NCI-H2107 (cell line): ENCODE measurements around the gene CDKN1B.

Experiments used
- DNase-seq: peaks from one replicate; lab custom pipeline; 2025; lab: John Stamatoyannopoulos, UW

The CDKN1B gene

GRCh38 chr12:12716793-12717585, at the start of gene CDKN1B:
Gene CDKN1B (plus strand): TSS chr12:12717368. CDS start chr12:12717840, 472 bp downstream.
- peak; percentile 90 for DNase-seq

- DNase-seq, result no peak
These were observed 49.2 kb upstream of the CDKN1B start for GRCh38 chr12:12668005-12668404.

GRCh38 chr12:12669020-12669419, 48.1 kb upstream of the CDKN1B start:
- DNase-seq, result no peak

GRCh38 chr12:12671850-12672660, 45.1 kb upstream of the CDKN1B start:
- DNase-seq, result no peak

GRCh38 chr12:12673296-12673695, 43.9 kb upstream of the CDKN1B start:
- DNase-seq, result no peak

- no peak for DNase-seq
These were observed 40.6 kb upstream of the CDKN1B start for GRCh38 chr12:12676605-12677004.

- DNase-seq, result no peak
These were observed 36.0 kb upstream of the CDKN1B start for GRCh38 chr12:12681061-12681765.

DNA sequence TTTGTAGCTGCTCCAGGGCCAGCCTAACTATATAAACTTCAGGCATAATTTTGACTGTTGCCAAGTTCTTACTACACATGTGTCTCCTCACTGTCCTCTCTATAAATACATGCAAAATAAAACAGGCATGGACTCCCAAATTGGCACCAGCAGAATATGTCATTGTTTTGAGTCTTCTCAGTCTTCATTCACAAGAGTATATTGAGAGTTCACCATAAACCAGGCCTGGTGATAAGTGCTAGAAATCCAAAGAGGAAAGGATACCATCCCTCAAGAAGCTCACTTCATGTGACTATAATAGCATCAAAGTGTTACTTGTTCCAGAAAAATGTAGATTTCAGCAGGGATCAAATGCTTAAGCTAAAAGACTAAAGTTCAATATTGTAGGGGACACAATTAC, 34.9 kb upstream of the CDKN1B start:
- DNase-seq, result no peak

DNA sequence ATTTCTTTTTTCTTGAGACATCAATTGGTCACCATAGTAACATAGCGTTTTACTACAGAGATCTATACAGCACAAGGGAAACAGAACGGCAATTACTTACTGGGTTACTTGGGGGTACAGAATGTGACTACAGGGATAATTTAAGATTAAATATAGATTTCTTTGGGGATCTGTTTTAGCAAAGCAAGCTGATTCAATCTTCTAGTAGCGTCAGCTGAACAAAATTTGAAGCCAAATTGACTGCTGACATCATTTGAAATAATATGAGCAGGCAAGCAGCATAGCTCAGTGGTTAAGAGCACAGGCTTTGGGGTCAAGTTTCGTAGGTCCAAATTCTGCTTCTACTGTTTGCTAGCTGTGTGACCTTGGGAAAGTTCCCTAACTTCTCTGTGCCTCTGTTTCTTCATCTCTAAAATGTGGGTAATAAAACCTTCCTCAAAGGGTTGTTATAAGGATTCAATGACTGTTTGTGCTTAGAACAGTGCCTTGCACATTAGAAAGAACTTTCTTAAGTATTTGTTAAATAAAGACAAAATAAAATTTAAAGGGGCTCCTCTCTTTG, 34.0 kb upstream of the CDKN1B start:
- no peak for DNase-seq

DNA sequence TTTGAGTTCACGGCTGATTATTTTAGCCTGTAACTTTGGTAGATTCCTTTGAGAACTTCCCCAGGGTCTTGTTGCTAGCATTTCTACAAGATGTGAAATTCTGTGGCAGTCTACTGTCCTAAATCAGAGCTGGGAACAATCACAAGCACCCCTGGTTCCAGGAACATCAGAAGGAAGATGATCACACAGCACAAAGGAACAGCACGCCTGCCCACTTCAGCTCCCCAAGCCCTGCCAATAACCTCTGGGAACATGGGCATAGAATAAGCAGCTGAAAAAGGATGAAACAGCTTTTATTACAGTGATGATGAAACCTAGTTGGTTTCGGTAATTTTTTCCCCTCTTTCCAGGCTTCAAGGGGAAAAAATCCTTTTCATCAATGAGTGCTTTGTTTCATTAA, 33.4 kb upstream of the CDKN1B start:
- no peak for DNase-seq

DNA sequence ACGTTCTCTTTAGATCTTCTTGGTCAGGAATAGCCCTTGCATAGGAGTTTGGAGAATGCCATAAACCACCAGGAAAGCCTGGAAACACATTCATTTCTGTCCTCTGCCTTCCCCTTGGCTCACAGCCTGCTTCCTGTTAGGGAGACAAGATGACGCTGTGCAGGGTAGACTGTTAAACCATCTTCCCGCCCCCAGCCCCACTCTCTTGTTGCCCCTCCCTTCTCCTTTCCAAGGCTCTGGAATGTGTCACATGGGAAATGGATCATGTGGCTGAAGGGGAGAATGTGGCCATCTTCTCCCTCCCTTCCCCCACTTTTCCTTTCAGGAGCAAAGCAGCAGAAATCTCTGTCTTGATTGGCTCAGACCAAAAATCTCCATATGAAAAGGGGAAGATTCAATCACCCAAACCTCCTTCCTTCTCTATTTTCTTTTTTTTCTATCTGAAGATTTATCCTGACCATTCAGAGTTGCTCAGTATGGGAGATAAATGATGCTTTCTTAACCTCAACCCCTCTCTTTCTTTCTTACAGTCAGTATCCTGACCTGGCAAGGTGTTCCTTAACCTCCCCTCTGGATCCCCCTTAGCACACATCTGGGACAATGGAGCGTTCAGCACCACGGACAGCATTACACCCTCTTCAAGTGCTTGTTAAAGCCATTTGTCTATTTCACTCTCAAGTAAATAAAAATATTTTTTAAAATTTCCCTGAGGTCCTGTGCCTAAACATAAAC, 32.6 kb upstream of the CDKN1B start:
- DNase-seq, result peak; percentile 27

- peak; percentile 33 for DNase-seq
These were observed 31.9 kb upstream of the CDKN1B start for GRCh38 chr12:12685305-12685704.

GRCh38 chr12:12686472-12686871, 30.7 kb upstream of the CDKN1B start:
- no peak for DNase-seq

GRCh38 chr12:12686925-12687324, 30.2 kb upstream of the CDKN1B start:
- DNase-seq, result no peak

- no peak for DNase-seq
These were observed 27.4 kb upstream of the CDKN1B start for GRCh38 chr12:12689647-12690300.

DNA sequence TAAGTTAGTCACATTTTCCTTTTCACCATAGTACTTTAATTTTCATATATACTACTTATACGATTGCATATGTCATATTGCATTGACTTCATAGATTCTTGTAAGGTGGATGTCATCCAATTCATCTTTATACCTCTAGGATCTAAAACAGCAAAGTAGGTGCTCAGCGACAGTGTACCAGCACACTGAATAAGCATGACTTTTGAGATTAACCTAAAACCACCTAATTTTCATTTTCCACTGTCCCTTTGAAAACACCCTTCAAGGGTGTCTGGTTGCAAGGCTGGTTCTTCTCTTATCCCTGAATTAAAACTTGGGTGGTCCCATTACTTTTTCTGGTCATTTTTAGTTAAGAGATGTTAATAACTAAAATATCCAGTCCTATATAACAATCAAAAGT, 25.6 kb upstream of the CDKN1B start:
- no peak for DNase-seq

DNA sequence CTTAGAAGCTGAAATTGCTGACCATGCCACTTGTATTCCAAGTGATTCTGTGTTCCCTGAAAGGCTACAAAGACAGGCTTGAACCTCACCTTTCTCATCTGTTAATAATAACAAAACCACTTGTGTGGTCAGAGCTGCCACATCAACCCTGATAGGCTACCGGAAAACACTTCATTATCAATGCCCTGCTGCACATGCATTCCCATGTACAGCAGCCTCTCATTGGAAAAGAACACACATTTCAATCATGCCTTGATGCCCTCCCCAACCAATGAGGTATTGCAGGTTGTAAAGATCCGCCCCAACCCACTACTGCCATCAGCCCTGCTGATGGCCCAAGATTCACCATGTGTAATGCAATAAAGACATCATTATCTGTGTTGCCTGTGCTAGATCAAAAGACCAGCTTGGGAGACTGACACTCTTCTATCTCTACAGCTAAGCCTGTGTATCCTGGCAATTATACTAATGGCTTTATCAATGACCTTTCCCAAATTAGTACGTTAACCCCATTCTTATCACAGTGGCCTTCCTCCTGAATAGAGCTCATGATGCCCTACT, 24.0 kb upstream of the CDKN1B start:
- no peak for DNase-seq

DNA sequence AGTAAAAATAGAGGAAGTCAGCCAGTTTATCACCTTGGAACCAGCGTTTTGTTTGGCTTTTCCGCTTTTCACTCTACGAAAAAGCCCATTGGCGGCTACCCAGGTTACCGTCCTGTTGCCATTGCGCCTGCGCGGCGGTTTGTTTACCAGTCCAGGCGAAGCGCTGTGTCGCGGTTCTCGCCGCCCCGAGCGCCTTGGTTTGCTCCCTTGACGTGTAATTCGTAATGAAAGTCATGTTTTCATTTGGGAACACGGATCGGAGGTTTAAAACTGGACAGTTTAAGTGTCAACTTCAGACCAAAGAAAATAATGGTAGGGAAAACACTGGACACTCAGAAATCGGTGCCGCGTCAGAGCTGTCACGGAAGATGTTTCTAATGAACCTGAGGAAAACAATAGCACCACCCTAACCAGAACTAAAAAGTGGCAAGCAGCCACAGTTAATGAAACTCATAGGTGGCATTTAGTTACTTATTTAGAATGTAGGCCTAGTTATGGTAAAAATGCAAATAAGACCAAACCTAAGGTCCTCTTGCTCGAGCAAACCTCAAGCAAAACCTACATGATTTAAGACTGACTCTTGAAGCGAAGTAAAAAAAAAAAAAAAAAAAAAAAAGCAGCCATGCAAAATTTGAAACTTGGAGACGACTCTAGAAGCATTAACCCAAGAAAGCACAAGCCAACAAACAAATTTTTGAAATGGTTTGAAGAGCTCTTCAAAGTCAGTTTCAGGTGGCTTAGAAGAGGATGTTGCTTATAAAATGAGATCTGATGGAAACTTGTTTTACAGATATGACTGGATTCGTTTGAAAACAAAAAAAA, 20.4 kb upstream of the CDKN1B start:
- peak; percentile 62 for DNase-seq

DNA sequence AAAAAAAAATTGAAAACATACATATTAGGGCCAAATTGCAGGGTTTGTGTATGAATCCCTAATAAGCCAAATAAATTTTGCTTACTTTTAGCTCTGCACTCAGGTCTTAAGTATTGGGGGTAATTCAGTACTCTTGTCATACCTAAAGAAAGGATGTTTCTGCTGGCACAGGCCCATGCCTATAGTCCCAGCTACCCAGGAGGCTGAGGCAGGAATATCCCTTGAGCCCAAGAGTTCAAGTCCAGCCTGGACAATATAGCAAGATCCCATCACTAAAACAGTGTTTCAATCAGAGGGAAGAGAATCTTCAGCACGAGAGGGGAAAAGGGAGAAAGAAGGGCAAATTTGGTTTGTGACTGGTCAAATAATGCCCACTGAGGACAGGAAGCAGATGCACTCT, 17.8 kb upstream of the CDKN1B start:
- DNase-seq, result no peak

GRCh38 chr12:12700254-12700653, 16.9 kb upstream of the CDKN1B start:
- DNase-seq, result no peak
